GM23338 (cell line): ENCODE measurements around the gene CCDC186. TPM values are rescaled to one million over a fixed set of nuclear protein-coding genes. Genes with fewer than 3 reads are reported as not detected.

Experiments
- ATAC-seq: fragments of 200-7000 bp; cut with Tn5 transposase; 3 replicates; pipeline ENCODE4 v1.9.1; 2020
- DNase-seq: peaks from one replicate; pipeline ENCODE4 v3.0.0-alpha.2; 2015; ENCODE audit warnings: low spot score
- H2AFZ ChIP-seq: fragments of 200-600 bp; sonication (generic); 2 replicates; pipeline ENCODE4 v1.8.0; 2016; ENCODE audit warnings: antibody characterized with exemption, mild to moderate bottlenecking, moderate library complexity
- H3F3A ChIP-seq: fragments of 200-600 bp; sonication (generic); replicated peaks from 2 replicates; pipeline ENCODE4 v1.8.0; 2017; ENCODE audit warnings: antibody characterized with exemption, mixed run types, low read depth
- H3K27ac ChIP-seq: fragments of 200-600 bp; sonication (generic); 2 replicates; pipeline ENCODE4 v1.6.1; 2016; ENCODE audit warnings: low read depth
- H3K27me3 ChIP-seq: fragments of 200-600 bp; sonication (generic); 2 replicates; pipeline ENCODE4 v1.8.0; 2016; ENCODE audit warnings: mild to moderate bottlenecking, mixed run types, moderate library complexity; ENCODE audit not compliant: insufficient read depth
- H3K36me3 ChIP-seq: fragments of 200-600 bp; sonication (generic); 2 replicates; pipeline ENCODE4 v1.8.0; 2016; ENCODE audit warnings: mild to moderate bottlenecking; ENCODE audit not compliant: insufficient read depth
- H3K4me1 ChIP-seq: fragments of 200-600 bp; sonication (generic); 2 replicates; pipeline ENCODE4 v1.8.0; 2016; ENCODE audit warnings: mild to moderate bottlenecking, moderate library complexity; ENCODE audit not compliant: insufficient read depth
- H3K4me2 ChIP-seq: fragments of 200-600 bp; sonication (generic); 2 replicates; pipeline ENCODE4 v1.7.1; 2017; ENCODE audit warnings: mixed run types
- H3K4me3 ChIP-seq: fragments of 200-600 bp; sonication (generic); 2 replicates; pipeline ENCODE4 v1.6.1; 2016; ENCODE audit warnings: mixed run types
- H3K79me2 ChIP-seq: fragments of 200-600 bp; sonication (generic); replicated peaks from 2 replicates; pipeline ENCODE4 v1.8.0; 2017; ENCODE audit warnings: mild to moderate bottlenecking; ENCODE audit not compliant: insufficient read depth
- H3K9me2 ChIP-seq: fragments of 200-600 bp; sonication (generic); 2 replicates; pipeline ENCODE4 v1.8.0; 2017; ENCODE audit not compliant: insufficient read depth
- H4K20me1 ChIP-seq: fragments of 200-600 bp; sonication (generic); replicated peaks from 2 replicates; pipeline ENCODE4 v1.8.0; 2017; ENCODE audit warnings: mild to moderate bottlenecking; ENCODE audit not compliant: insufficient read depth
- H3K27ac Mint-ChIP-seq: 2 replicates; pipeline ENCODE4 v1.8.0; 2020; ENCODE audit warnings: inconsistent platforms, mild to moderate bottlenecking, moderate library complexity, mixed read lengths
- H3K27me3 Mint-ChIP-seq: 3 replicates; pipeline ENCODE4 v1.8.0; 2022; ENCODE audit warnings: low read depth, mild to moderate bottlenecking, moderate library complexity, mixed read lengths, inconsistent platforms; ENCODE audit not compliant: insufficient read depth, poor library complexity
- H3K36me3 Mint-ChIP-seq: 3 replicates; pipeline ENCODE4 v1.8.0; 2021; ENCODE audit warnings: low read depth, mild to moderate bottlenecking, inconsistent platforms, moderate library complexity, mixed read lengths
- H3K4me1 Mint-ChIP-seq: 3 replicates; pipeline ENCODE4 v1.8.0; 2020; ENCODE audit warnings: mild to moderate bottlenecking, inconsistent platforms, mixed read lengths
- H3K4me3 Mint-ChIP-seq: 3 replicates; pipeline ENCODE4 v1.8.0; 2021; ENCODE audit warnings: moderate library complexity, mild to moderate bottlenecking, inconsistent platforms, mixed read lengths
- H3K9me3 Mint-ChIP-seq: 3 replicates; pipeline ENCODE4 v1.8.0; 2020; ENCODE audit warnings: moderate library complexity, mild to moderate bottlenecking, inconsistent platforms, mixed read lengths
- EZH2 ChIP-seq: fragments of 200-600 bp; sonication (generic); IDR thresholded peaks from one replicate; pipeline ENCODE4 v1.8.0; 2017; ENCODE audit warnings: antibody characterized with exemption, mild to moderate bottlenecking, low read depth; ENCODE audit not compliant: unreplicated experiment
- EZH2phosphoT487 ChIP-seq: fragments of 200-600 bp; sonication (generic); IDR thresholded peaks from one replicate; pipeline ENCODE4 v1.8.1; 2018; ENCODE audit warnings: antibody characterized with exemption; ENCODE audit not compliant: unreplicated experiment
- JUNB ChIP-seq: IDR thresholded peaks from one replicate; pipeline ENCODE4 v1.6.1; 2016; ENCODE audit warnings: antibody characterized with exemption; ENCODE audit not compliant: unreplicated experiment
- NANOG ChIP-seq: IDR thresholded peaks from 2 replicates; pipeline ENCODE4 v1.6.1; 2016; ENCODE audit warnings: antibody characterized with exemption, borderline replicate concordance
- ZNF114 ChIP-seq: fragments of 250-450 bp; sonication (Bioruptor Pico); IDR thresholded peaks from 2 replicates; pipeline ENCODE4 v1.5.0; 2020; ENCODE audit warnings: mild to moderate bottlenecking, moderate library complexity
- ZNF331 ChIP-seq: fragments of 250-450 bp; sonication (Bioruptor Pico); IDR thresholded peaks from 2 replicates; pipeline ENCODE4 v1.5.0; 2020; ENCODE audit warnings: low read depth, mild to moderate bottlenecking, moderate library complexity
- polyA plus RNA-seq: library from polyadenylated mRNA; unstranded; fragments of >200 nt; fragmentation: Nextera tagmentation; extraction: Ambion mirVana; gene quantifications from 2 replicates; pipeline ENCODE4 v1.2.1, GENCODE V29; 2016
- total RNA-seq: library from RNA; depleted of rRNA; stranded (reverse); fragments of >200 nt; shearing (Covaris generic); gene quantifications from 2 replicates; pipeline ENCODE4 v1.2.3, GENCODE V29; 2014
- TF ChIP-seq, protein P1 (sequence below): fragments of 250-450 bp; sonication (Bioruptor Pico); IDR thresholded peaks from 2 replicates; pipeline ENCODE4 v1.5.0; 2020; ENCODE audit warnings: mild to moderate bottlenecking, moderate library complexity
- TF ChIP-seq, protein P2 (sequence below): IDR thresholded peaks from 2 replicates; pipeline ENCODE4 v1.6.1; 2016; ENCODE audit warnings: antibody characterized with exemption

CCDC186 gene
- total and polyA plus RNA-seq, 2 experiments from 2014 or later = 24.2 to 50.7 TPM

DNA sequence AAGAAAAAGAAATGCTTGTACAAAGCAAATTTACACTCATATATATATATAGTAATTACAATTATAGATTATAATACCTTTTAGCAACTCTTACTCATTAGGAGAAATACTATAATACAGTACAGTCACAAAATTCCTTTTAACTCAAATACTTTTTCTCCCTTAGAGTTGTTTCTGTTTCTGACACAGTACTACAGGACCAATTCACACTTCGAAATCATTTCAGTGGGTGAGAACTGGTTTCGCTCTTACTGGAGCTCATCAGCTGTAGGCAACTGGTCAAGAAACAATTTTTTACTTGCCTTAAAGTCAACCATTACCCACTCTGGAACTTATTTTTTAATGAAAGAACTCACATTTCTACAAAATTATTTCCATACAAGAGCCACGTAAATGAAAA lies 6.0 kb downstream of the CCDC186 start:
- DNase-seq (no peak), ATAC-seq (no peak)
- H3K36me3 Mint-ChIP-seq = peaks cover 30% of the 10 kb centered on the region
- Histone ChIP-seq H3K4me2 (no peak overlapping the region), H3K27ac (no peak overlapping the region), H3F3A (no peaks in the 10 kb centered on the region), H4K20me1 (no peaks in the 10 kb centered on the region), H3K79me2 (peaks cover 90% of the 10 kb centered on the region), H3K27me3 (no peaks in the 10 kb centered on the region), H3K9me2 (no peaks in the 10 kb centered on the region), H3K4me1 (peaks cover 35% of the 10 kb centered on the region), H3K4me3 (no peak overlapping the region), H3K36me3 (no peaks in the 10 kb centered on the region), H2AFZ (no peak overlapping the region)
- H3K4me3 Mint-ChIP-seq = no peak overlapping the region
- H3K27ac Mint-ChIP-seq = no peak overlapping the region
- peaks cover 43% of the 10 kb centered on the region for H3K4me1 Mint-ChIP-seq
- no peak for TF ChIP-seq ZNF114 (CRISPR knock-in tag)
- TF ChIP-seq JUNB = no peak
- no peak for TF ChIP-seq EZH2phosphoT487
- TF ChIP-seq NANOG = no peak
- no peak for TF ChIP-seq ZNF331 (CRISPR knock-in tag)
- TF ChIP-seq EZH2 = no peak
- TF ChIP-seq, protein P1, sequence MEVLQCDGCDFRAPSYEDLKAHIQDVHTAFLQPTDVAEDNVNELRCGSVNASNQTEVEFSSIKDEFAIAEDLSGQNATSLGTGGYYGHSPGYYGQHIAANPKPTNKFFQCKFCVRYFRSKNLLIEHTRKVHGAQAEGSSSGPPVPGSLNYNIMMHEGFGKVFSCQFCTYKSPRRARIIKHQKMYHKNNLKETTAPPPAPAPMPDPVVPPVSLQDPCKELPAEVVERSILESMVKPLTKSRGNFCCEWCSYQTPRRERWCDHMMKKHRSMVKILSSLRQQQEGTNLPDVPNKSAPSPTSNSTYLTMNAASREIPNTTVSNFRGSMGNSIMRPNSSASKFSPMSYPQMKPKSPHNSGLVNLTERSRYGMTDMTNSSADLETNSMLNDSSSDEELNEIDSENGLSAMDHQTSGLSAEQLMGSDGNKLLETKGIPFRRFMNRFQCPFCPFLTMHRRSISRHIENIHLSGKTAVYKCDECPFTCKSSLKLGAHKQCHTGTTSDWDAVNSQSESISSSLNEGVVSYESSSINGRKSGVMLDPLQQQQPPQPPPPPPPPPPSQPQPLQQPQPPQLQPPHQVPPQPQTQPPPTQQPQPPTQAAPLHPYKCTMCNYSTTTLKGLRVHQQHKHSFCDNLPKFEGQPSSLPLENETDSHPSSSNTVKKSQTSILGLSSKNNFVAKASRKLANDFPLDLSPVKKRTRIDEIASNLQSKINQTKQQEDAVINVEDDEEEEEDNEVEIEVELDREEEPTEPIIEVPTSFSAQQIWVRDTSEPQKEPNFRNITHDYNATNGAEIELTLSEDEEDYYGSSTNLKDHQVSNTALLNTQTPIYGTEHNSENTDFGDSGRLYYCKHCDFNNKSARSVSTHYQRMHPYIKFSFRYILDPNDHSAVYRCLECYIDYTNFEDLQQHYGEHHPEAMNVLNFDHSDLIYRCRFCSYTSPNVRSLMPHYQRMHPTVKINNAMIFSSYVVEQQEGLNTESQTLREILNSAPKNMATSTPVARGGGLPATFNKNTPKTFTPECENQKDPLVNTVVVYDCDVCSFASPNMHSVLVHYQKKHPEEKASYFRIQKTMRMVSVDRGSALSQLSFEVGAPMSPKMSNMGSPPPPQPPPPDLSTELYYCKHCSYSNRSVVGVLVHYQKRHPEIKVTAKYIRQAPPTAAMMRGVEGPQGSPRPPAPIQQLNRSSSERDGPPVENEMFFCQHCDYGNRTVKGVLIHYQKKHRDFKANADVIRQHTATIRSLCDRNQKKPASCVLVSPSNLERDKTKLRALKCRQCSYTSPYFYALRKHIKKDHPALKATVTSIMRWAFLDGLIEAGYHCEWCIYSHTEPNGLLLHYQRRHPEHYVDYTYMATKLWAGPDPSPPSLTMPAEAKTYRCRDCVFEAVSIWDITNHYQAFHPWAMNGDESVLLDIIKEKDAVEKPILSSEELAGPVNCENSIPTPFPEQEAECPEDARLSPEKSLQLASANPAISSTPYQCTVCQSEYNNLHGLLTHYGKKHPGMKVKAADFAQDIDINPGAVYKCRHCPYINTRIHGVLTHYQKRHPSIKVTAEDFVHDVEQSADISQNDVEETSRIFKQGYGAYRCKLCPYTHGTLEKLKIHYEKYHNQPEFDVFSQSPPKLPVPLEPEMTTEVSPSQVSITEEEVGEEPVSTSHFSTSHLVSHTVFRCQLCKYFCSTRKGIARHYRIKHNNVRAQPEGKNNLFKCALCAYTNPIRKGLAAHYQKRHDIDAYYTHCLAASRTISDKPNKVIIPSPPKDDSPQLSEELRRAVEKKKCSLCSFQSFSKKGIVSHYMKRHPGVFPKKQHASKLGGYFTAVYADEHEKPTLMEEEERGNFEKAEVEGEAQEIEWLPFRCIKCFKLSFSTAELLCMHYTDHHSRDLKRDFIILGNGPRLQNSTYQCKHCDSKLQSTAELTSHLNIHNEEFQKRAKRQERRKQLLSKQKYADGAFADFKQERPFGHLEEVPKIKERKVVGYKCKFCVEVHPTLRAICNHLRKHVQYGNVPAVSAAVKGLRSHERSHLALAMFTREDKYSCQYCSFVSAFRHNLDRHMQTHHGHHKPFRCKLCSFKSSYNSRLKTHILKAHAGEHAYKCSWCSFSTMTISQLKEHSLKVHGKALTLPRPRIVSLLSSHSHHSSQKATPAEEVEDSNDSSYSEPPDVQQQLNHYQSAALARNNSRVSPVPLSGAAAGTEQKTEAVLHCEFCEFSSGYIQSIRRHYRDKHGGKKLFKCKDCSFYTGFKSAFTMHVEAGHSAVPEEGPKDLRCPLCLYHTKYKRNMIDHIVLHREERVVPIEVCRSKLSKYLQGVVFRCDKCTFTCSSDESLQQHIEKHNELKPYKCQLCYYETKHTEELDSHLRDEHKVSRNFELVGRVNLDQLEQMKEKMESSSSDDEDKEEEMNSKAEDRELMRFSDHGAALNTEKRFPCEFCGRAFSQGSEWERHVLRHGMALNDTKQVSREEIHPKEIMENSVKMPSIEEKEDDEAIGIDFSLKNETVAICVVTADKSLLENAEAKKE (CRISPR knock-in tag) = no peak
- H3K9me3 Mint-ChIP-seq = peaks cover 19% of the 10 kb centered on the region
- H3K27me3 Mint-ChIP-seq = peaks cover 3% of the 10 kb centered on the region

DNA sequence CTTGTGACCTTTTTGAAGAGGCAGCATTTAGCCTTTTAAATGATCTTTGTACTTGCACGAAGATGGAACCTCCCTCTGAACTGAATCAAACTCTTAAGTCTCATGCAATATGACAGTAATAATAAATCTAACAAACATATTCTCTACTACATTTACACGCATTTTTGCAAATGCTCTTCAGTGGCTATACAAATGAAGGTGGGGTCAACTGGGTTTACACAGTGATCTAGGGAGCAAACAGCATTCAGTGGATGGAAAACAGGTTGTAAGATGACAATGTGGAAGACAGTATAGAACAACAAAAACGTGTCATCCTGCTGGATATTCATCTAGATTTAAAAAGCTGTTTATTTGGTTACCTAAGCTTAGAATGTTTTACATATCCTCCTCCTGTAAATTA lies 7.5 kb downstream of the CCDC186 start:
- Histone ChIP-seq H3K9me2 (no peaks in the 10 kb centered on the region), H3K4me2 (peak overlapping the region; percentile 50), H3K27ac (peak overlapping the region; percentile 3), H3F3A (no peaks in the 10 kb centered on the region), H3K36me3 (no peaks in the 10 kb centered on the region), H3K79me2 (peaks cover 90% of the 10 kb centered on the region), H3K27me3 (no peaks in the 10 kb centered on the region), H4K20me1 (no peaks in the 10 kb centered on the region), H2AFZ (no peak overlapping the region), H3K4me1 (peaks cover 26% of the 10 kb centered on the region), H3K4me3 (0 out of 2 replicates have a peak overlapping the region, but pooled peaks have one; percentile 0)
- H3K9me3 Mint-ChIP-seq = peaks cover 19% of the 10 kb centered on the region
- H3K27ac Mint-ChIP-seq = peak overlapping the region; percentile 62
- DNase-seq (no peak), ATAC-seq (no peak)
- H3K27me3 Mint-ChIP-seq = peaks cover 3% of the 10 kb centered on the region
- peak overlapping the region; percentile 15 for H3K4me3 Mint-ChIP-seq
- peaks cover 34% of the 10 kb centered on the region for H3K4me1 Mint-ChIP-seq
- TF ChIP-seq EZH2phosphoT487 = no peak
- TF ChIP-seq NANOG = no peak
- TF ChIP-seq, protein P2, sequence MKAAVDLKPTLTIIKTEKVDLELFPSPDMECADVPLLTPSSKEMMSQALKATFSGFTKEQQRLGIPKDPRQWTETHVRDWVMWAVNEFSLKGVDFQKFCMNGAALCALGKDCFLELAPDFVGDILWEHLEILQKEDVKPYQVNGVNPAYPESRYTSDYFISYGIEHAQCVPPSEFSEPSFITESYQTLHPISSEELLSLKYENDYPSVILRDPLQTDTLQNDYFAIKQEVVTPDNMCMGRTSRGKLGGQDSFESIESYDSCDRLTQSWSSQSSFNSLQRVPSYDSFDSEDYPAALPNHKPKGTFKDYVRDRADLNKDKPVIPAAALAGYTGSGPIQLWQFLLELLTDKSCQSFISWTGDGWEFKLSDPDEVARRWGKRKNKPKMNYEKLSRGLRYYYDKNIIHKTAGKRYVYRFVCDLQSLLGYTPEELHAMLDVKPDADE = no peak
- TF ChIP-seq EZH2 = no peak
- peaks cover 35% of the 10 kb centered on the region for H3K36me3 Mint-ChIP-seq
